Spleen (tissue), 11 donors: ENCODE results near the gene EYS. TPM values are rescaled to one million over a fixed set of nuclear protein-coding genes. Genes with fewer than 3 reads are reported as not detected.
A peak's percentile ranks its signal among the peaks of the same experiment; 100 is the strongest.

Experiments used
- DNase-seq: peaks from one replicate; pipeline ENCODE4 v3.0.0-alpha.2; 2020
- H3K27ac ChIP-seq, 8 donors: fragments of 200-600 bp; sonication (generic) in 7 of 8; 1 replicate in 4 of 8; 2 replicates in 4 of 8; pipeline versions ENCODE4 v1.5.0 to v1.8.0; 2016 to 2021; ENCODE audit warnings: inconsistent platforms in 4 of 8, mild to moderate bottlenecking in 4 of 8, moderate library complexity in 1 of 8
- H3K27me3 ChIP-seq, 7 donors: fragments of 200-600 bp; sonication (generic) in 6 of 7; replicated peaks in 1 of 7; 1 replicate in 4 of 7; 2 replicates in 3 of 7; pipeline versions ENCODE4 v1.5.0 to v1.8.0; 2016 to 2021; ENCODE audit warnings: inconsistent platforms in 3 of 7, mild to moderate bottlenecking in 1 of 7
- H3K36me3 ChIP-seq, 6 donors: fragments of 200-600 bp; sonication (generic) in 5 of 6; 1 replicate in 4 of 6; 2 replicates in 2 of 6; pipeline versions ENCODE4 v1.5.0 to v1.8.0; 2016 to 2021; ENCODE audit warnings: inconsistent platforms in 2 of 6
- H3K4me1 ChIP-seq, 6 donors: fragments of 200-600 bp; sonication (generic) in 5 of 6; 1 replicate in 3 of 6; 2 replicates in 3 of 6; pipeline versions ENCODE4 v1.5.0 to v1.8.0; 2016 to 2021; ENCODE audit warnings: inconsistent platforms in 3 of 6
- H3K4me3 ChIP-seq, 8 donors: fragments of 200-600 bp; sonication (generic) in 7 of 8; 1 replicate in 4 of 8; 2 replicates in 4 of 8; pipeline versions ENCODE4 v1.5.0 to v1.8.0; 2016 to 2021; ENCODE audit warnings: inconsistent platforms in 4 of 8, mild to moderate bottlenecking in 4 of 8, moderate library complexity in 2 of 8
- H3K9me3 ChIP-seq, 8 donors: fragments of 200-600 bp; sonication (generic) in 7 of 8; 1 replicate in 4 of 8; 2 replicates in 4 of 8; pipeline versions ENCODE4 v1.5.0 to v1.8.0; 2016 to 2021; ENCODE audit warnings: inconsistent platforms in 4 of 8
- CTCF ChIP-seq, 11 experiments: fragments of 200-600 bp in 7 of 11; fragments of 450-650 bp in 4 of 11; sonication (generic) in 4 of 11; IDR thresholded peaks in 8 of 11; conservative IDR thresholded peaks in 3 of 11; 1 replicate in 7 of 11; 2 replicates in 4 of 11; pipeline versions ENCODE4 v1.4.0 to v1.8.0; 2016 to 2021; ENCODE audit warnings: antibody characterized with exemption in 11 of 11, inconsistent platforms in 4 of 11, mild to moderate bottlenecking in 1 of 11
- POLR2A ChIP-seq, 3 donors: fragments of 450-650 bp; IDR thresholded peaks; one replicate each; pipeline ENCODE4 v1.5.1; 2017; ENCODE audit warnings: antibody characterized with exemption in 3 of 3, mild to moderate bottlenecking in 1 of 3
- POLR2AphosphoS5 ChIP-seq, 3 donors: sonication (generic); formaldehyde crosslinking; IDR thresholded peaks; one replicate each; pipeline ENCODE4 v1.5.1; 2017; ENCODE audit warnings: antibody characterized with exemption in 3 of 3
- WGBS, 5 donors: extraction: QIAGEN DNeasy Blood & Tissue Kit in 3 of 5; methylation state at CpG; one replicate each; pipeline versions ENCODE4 v1.1.5 to v1.1.7; 2013 to 2018; 5-methylcytosine and 5-hydroxymethylcytosine counted together
- intact Hi-C: fragments of 100-400 bp; cut with DNase I; formaldehyde crosslinking; loops from one replicate; pipeline ENCODE4 v1.15.0; 2023; ENCODE audit warnings: low total_unique reads
- polyA plus RNA-seq, 3 donors: library from polyadenylated mRNA; stranded (reverse); fragments of 200-250 nt; gene quantifications; one replicate each; pipeline ENCODE4 v1.2.1, GENCODE V29; 2013
- total RNA-seq, 7 donors: library from RNA; depleted of rRNA in 3 of 7; stranded (reverse); fragments of >200 nt in 3 of 7; fragmentation: NEBNext Ultra II Directional in 4 of 7; extraction: Animal tissue kit (Norgen Biotek cat#: 25700) in 4 of 7; gene quantifications; one replicate each; pipeline versions ENCODE4 v1.1.0 to v1.2.1, GENCODE V29; 2016 to 2021
- donor health status: healthy with polysubstance abuse.
- donor health status: DM: no; HTN: no; CAD: no; lungs with moderate emphysema.
- donor health status: DM: no; HTN: no; CAD: no.
- donor health status: Bipolar disorder and iron deficiency.
- donor health status: healthy.
- donor health status: DM: no; HTN: no; CAD: no.
- donor health status: DM: yes; HTN: yes; CAD: no.

Gene EYS
- total and polyA plus RNA-seq, 10 donors: under 0.01 to 0.72 (median 0.28) TPM; not detected in 5

DNA sequence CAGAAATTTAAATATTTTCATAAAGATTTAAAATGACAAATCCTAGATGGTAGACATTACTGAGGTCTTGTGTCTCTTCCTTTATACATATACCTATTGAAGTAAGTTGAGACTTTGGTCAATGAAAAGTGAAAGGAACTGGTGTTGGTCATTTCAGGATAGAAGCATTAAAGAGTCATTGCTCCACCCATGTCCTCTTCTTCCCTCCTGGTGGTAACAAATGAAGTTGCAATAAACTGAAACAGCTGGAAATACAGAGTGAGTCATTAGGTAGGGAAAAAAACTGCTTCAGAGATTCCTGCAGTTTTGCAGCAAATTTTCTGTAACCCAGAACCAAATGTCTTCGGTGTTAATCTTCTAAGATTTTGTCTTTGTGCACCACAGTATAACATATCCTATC, 448.0 kb downstream of the EYS start:
- Histone ChIP-seq H3K27ac (no peak overlapping the region), H3K9me3 (peaks cover 0 to 17% (median 2%) of the 10 kb centered on the region in 8 donors), H3K27me3 (no peaks in the 10 kb centered on the region), H3K36me3 (no peaks in the 10 kb centered on the region), H3K4me1 (no peaks in the 10 kb centered on the region), H3K4me3 (no peak overlapping the region)
- DNase-seq: no peak
- intact Hi-C loops: no loop called here
- WGBS, 5 donors: 86 to 97% (median 92%) methylated on average over 1 of the region's 1 CpG
- peak in 1 of 11 experiments; percentile 8 for TF ChIP-seq CTCF (IDR thresholded peaks at IDR 0.05 in 8 of 11, conservative IDR thresholded peaks at IDR 0.05 in 3 of 11)
- TF ChIP-seq POLR2A (IDR thresholded peaks at IDR 0.05): no peak
- TF ChIP-seq POLR2AphosphoS5 (IDR thresholded peaks at IDR 0.05): no peak

DNA sequence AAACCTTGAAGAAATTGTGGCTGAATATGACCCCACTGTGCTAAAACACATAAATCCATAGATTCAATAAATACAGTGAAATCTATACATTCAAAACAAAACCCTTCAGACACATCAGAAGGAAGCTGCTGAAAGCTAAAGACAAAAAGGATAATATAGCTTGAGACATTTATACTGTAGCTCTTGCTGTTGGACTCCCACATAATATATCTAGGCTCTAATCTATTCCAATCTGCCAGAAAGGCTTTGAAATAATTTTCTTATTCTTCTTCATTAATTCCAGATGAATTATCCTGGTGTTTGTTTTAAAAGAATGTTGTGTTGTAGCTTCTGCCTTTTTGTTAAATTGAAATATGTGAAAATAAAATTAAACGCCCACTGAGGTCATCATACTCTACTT, 454.0 kb downstream of the EYS start:
- intact Hi-C loops: no loop called here
- no peak for TF ChIP-seq CTCF (IDR thresholded peaks at IDR 0.05 in 8 of 11, conservative IDR thresholded peaks at IDR 0.05 in 3 of 11)
- no peak for TF ChIP-seq POLR2A (IDR thresholded peaks at IDR 0.05)
- TF ChIP-seq POLR2AphosphoS5 (IDR thresholded peaks at IDR 0.05): no peak
- no peak overlapping the region for H3K4me3 ChIP-seq
- H3K4me1 ChIP-seq: no peaks in the 10 kb centered on the region
- H3K27me3 ChIP-seq: no peaks in the 10 kb centered on the region
- H3K9me3 ChIP-seq: peaks cover 0 to 15% (median 0%) of the 10 kb centered on the region in 8 donors
- DNase-seq: no peak
- H3K27ac ChIP-seq: no peak overlapping the region
- 61 to 76% (median 75%) methylated on average over 1 of the region's 1 CpG for WGBS, 5 donors
- H3K36me3 ChIP-seq: no peaks in the 10 kb centered on the region

- H3K9me3 ChIP-seq: no peaks in the 10 kb centered on the region
- no peak overlapping the region for H3K4me3 ChIP-seq
- no peaks in the 10 kb centered on the region for H3K4me1 ChIP-seq
- H3K27me3 ChIP-seq: no peaks in the 10 kb centered on the region
- intact Hi-C loops: no loop called here
- H3K27ac ChIP-seq: no peak overlapping the region
- H3K36me3 ChIP-seq: no peaks in the 10 kb centered on the region
- DNase-seq: no peak
- TF ChIP-seq POLR2AphosphoS5 (IDR thresholded peaks at IDR 0.05) (no peak), POLR2A (IDR thresholded peaks at IDR 0.05) (no peak), CTCF (IDR thresholded peaks at IDR 0.05 in 8 of 11, conservative IDR thresholded peaks at IDR 0.05 in 3 of 11) (no peak)
Observed at GRCh38 chr6:65248101-65248610, 458.9 kb downstream of the EYS start.

- intact Hi-C loops: no loop called here
- no peak overlapping the region for H3K27ac ChIP-seq
- H3K9me3 ChIP-seq: peaks cover 0 to 8% (median 0%) of the 10 kb centered on the region in 8 donors
- H3K4me1 ChIP-seq: no peaks in the 10 kb centered on the region
- H3K36me3 ChIP-seq: no peaks in the 10 kb centered on the region
- no peak for TF ChIP-seq CTCF (IDR thresholded peaks at IDR 0.05 in 8 of 11, conservative IDR thresholded peaks at IDR 0.05 in 3 of 11)
- TF ChIP-seq POLR2AphosphoS5 (IDR thresholded peaks at IDR 0.05): no peak
- TF ChIP-seq POLR2A (IDR thresholded peaks at IDR 0.05): no peak
- no peaks in the 10 kb centered on the region for H3K27me3 ChIP-seq
- DNase-seq: no peak
- H3K4me3 ChIP-seq: no peak overlapping the region
- 75 to 88% (median 85%) methylated on average over 1 of the region's 1 CpG for WGBS, 5 donors
Observed at GRCh38 chr6:65231616-65232015, 475.4 kb downstream of the EYS start.
